Testis (tissue), 3 donors: ENCODE results near the gene CAMKMT. TPM values are rescaled to one million over a fixed set of nuclear protein-coding genes. Genes with fewer than 3 reads are reported as not detected.

Source experiments
- DNase-seq: peaks from one replicate; pipeline ENCODE4 v3.0.0-alpha.2; 2019
- H3K27ac ChIP-seq, 2 donors: fragments of 200-600 bp; sonication (generic); one replicate each; pipeline ENCODE4 v1.5.1; 2019
- H3K27me3 ChIP-seq: fragments of 200-600 bp; sonication (generic); one replicate; pipeline ENCODE4 v1.5.1; 2019
- H3K36me3 ChIP-seq: fragments of 200-600 bp; sonication (generic); one replicate; pipeline ENCODE4 v1.5.1; 2017; ENCODE audit warnings: low read depth; ENCODE audit errors: missing control alignments
- H3K4me1 ChIP-seq: fragments of 200-600 bp; sonication (generic); one replicate; pipeline ENCODE4 v1.5.1; 2019
- H3K4me3 ChIP-seq, 2 donors: fragments of 200-600 bp; sonication (generic); one replicate each; pipeline ENCODE4 v1.5.1; 2017 to 2019
- H3K9me3 ChIP-seq: fragments of 200-600 bp; sonication (generic); one replicate; pipeline ENCODE4 v1.5.1; 2017
- POLR2A ChIP-seq: fragments of 450-650 bp; IDR thresholded peaks from one replicate; pipeline ENCODE4 v1.6.1; 2017; ENCODE audit warnings: antibody characterized with exemption, mild to moderate bottlenecking, moderate library complexity
- WGBS, 2 donors: methylation state at CpG; one replicate each; pipeline ENCODE4 v1.1.5; 2018; 5-methylcytosine and 5-hydroxymethylcytosine counted together
- intact Hi-C: fragments of 100-400 bp; cut with DNase I; formaldehyde crosslinking; loops from one replicate; pipeline ENCODE4 v1.15.1; 2023; ENCODE audit warnings: low total_unique reads
- polyA plus RNA-seq: library from polyadenylated mRNA; stranded (reverse); fragments of 350-450 nt; fragmentation: Illumina TruSeq; extraction: RNeasy Lipid Tissue Mini Kit (QIAGEN cat#74804); gene quantifications from one replicate; pipeline ENCODE4 v1.2.3, GENCODE V29; 2014; ENCODE audit warnings: low read depth, low replicate concordance; ENCODE audit not compliant: insufficient read depth
- total RNA-seq, 2 donors: library from RNA; depleted of rRNA; stranded (reverse); fragments of >200 nt; gene quantifications; one replicate each; pipeline ENCODE4 v1.2.3, GENCODE V29; 2016
- TF ChIP-seq, protein P1 (sequence below), 3 experiments: fragments of 450-650 bp in 2 of 3; fragments of 200-600 bp in 1 of 3; sonication (generic) in 1 of 3; IDR thresholded peaks; one replicate each; pipeline ENCODE4 v1.5.1; 2016 to 2019; ENCODE audit warnings: antibody characterized with exemption in 3 of 3, mild to moderate bottlenecking in 2 of 3, moderate library complexity in 1 of 3

Gene CAMKMT
- total and polyA plus RNA-seq, 3 donors from 2014 or later: 15.9 to 21.2 (median 18.5) TPM

GRCh38 chr2:44705876-44706480 is 344.2 kb downstream of the CAMKMT start:
- intact Hi-C loops: no loop called here
- no peaks in the 10 kb centered on the region for H3K27me3 ChIP-seq
- no peak for DNase-seq
- H3K4me3 ChIP-seq: no peak overlapping the region
- WGBS, 2 donors: 80 to 81% methylated on average over 10 of the region's 10 CpGs
- TF ChIP-seq, protein P1, sequence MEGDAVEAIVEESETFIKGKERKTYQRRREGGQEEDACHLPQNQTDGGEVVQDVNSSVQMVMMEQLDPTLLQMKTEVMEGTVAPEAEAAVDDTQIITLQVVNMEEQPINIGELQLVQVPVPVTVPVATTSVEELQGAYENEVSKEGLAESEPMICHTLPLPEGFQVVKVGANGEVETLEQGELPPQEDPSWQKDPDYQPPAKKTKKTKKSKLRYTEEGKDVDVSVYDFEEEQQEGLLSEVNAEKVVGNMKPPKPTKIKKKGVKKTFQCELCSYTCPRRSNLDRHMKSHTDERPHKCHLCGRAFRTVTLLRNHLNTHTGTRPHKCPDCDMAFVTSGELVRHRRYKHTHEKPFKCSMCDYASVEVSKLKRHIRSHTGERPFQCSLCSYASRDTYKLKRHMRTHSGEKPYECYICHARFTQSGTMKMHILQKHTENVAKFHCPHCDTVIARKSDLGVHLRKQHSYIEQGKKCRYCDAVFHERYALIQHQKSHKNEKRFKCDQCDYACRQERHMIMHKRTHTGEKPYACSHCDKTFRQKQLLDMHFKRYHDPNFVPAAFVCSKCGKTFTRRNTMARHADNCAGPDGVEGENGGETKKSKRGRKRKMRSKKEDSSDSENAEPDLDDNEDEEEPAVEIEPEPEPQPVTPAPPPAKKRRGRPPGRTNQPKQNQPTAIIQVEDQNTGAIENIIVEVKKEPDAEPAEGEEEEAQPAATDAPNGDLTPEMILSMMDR (IDR thresholded peaks at IDR 0.05): no peak
- no peak for TF ChIP-seq POLR2A
- no peak overlapping the region for H3K27ac ChIP-seq
- H3K36me3 ChIP-seq: no peaks in the 10 kb centered on the region
- no peaks in the 10 kb centered on the region for H3K4me1 ChIP-seq
- no peaks in the 10 kb centered on the region for H3K9me3 ChIP-seq

- no peak for DNase-seq
- H3K4me3 ChIP-seq: no peak overlapping the region
- intact Hi-C loops: no loop called here
- 69 to 73% methylated on average over 10 of the region's 10 CpGs for WGBS, 2 donors
- no peaks in the 10 kb centered on the region for H3K36me3 ChIP-seq
- no peak overlapping the region for H3K27ac ChIP-seq
- H3K27me3 ChIP-seq: no peaks in the 10 kb centered on the region
- no peaks in the 10 kb centered on the region for H3K4me1 ChIP-seq
- no peak for TF ChIP-seq POLR2A
- TF ChIP-seq, protein P1 (IDR thresholded peaks at IDR 0.05): no peak
- no peaks in the 10 kb centered on the region for H3K9me3 ChIP-seq
These were observed 345.2 kb downstream of the CAMKMT start for GRCh38 chr2:44706681-44707553.

DNA sequence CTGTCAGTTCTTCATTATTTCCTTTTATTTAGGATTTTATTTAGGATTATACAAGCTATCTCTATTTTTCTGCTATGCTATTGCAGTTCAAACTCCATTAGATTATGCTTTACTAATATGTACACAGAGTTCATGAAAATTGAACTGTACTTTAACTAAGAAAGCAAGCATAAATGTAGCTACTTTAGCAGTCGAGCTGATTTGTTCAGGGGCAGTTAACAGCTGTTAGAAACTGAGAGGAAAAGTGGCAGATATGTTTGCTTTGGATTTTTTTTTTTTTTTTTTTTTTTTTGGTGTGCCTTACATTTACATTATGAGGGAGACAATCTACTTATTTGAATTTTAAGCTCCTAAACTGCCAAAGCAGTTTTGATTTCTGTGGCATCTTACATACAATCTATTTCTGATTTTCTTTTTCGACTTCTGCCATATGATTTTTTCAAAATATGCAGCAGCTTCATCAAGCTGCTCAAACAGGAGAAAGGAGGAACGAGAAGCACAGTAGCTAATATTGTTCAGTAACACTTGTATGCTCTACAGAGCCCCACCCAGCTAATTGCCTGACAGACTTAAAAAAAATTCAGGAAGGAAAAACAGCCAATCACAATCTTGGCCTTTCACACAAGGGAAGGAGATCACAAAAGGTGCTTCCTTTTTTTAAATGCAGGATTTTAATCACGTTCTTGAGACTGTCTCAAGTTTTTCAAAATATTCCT is 346.4 kb downstream of the CAMKMT start:
- 55 to 56% methylated on average over 4 of the region's 4 CpGs for WGBS, 2 donors
- no peak for DNase-seq
- H3K4me3 ChIP-seq: no peak overlapping the region
- TF ChIP-seq POLR2A: no peak
- TF ChIP-seq, protein P1 (IDR thresholded peaks at IDR 0.05): no peak
- no peaks in the 10 kb centered on the region for H3K9me3 ChIP-seq
- no peaks in the 10 kb centered on the region for H3K36me3 ChIP-seq
- H3K27me3 ChIP-seq: no peaks in the 10 kb centered on the region
- H3K4me1 ChIP-seq: no peaks in the 10 kb centered on the region
- intact Hi-C loops: no loop called here
- H3K27ac ChIP-seq: no peak overlapping the region

- WGBS, 2 donors: 59 to 61% methylated on average over 3 of the region's 3 CpGs
- no peak for TF ChIP-seq POLR2A
- TF ChIP-seq, protein P1 (IDR thresholded peaks at IDR 0.05): no peak
- intact Hi-C loops: no loop called here
- no peaks in the 10 kb centered on the region for H3K36me3 ChIP-seq
- no peak overlapping the region for H3K27ac ChIP-seq
- H3K9me3 ChIP-seq: no peaks in the 10 kb centered on the region
- DNase-seq: no peak
- no peaks in the 10 kb centered on the region for H3K27me3 ChIP-seq
- no peak overlapping the region for H3K4me3 ChIP-seq
- H3K4me1 ChIP-seq: no peaks in the 10 kb centered on the region
These were observed 346.9 kb downstream of the CAMKMT start for GRCh38 chr2:44708661-44709000.
